CD4-positive, alpha-beta T cell treated with Interleukin-21 for 1 hour (primary cell): ENCODE results near the gene CASZ1.

Experiments used
- DNase-seq: peaks from one replicate; pipeline ENCODE4 v3.0.0-alpha.2; 2020

CASZ1 gene, protein sequence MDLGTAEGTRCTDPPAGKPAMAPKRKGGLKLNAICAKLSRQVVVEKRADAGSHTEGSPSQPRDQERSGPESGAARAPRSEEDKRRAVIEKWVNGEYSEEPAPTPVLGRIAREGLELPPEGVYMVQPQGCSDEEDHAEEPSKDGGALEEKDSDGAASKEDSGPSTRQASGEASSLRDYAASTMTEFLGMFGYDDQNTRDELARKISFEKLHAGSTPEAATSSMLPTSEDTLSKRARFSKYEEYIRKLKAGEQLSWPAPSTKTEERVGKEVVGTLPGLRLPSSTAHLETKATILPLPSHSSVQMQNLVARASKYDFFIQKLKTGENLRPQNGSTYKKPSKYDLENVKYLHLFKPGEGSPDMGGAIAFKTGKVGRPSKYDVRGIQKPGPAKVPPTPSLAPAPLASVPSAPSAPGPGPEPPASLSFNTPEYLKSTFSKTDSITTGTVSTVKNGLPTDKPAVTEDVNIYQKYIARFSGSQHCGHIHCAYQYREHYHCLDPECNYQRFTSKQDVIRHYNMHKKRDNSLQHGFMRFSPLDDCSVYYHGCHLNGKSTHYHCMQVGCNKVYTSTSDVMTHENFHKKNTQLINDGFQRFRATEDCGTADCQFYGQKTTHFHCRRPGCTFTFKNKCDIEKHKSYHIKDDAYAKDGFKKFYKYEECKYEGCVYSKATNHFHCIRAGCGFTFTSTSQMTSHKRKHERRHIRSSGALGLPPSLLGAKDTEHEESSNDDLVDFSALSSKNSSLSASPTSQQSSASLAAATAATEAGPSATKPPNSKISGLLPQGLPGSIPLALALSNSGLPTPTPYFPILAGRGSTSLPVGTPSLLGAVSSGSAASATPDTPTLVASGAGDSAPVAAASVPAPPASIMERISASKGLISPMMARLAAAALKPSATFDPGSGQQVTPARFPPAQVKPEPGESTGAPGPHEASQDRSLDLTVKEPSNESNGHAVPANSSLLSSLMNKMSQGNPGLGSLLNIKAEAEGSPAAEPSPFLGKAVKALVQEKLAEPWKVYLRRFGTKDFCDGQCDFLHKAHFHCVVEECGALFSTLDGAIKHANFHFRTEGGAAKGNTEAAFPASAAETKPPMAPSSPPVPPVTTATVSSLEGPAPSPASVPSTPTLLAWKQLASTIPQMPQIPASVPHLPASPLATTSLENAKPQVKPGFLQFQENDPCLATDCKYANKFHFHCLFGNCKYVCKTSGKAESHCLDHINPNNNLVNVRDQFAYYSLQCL (N-terminal part only)

GRCh38 chr1:10796029-10796944 lies at the start of gene CASZ1:
CASZ1 (minus strand) TSS chr1:10796646; CDS start chr1:10693889, 102,757 bp downstream.
- DNase-seq, result no peak

DNA sequence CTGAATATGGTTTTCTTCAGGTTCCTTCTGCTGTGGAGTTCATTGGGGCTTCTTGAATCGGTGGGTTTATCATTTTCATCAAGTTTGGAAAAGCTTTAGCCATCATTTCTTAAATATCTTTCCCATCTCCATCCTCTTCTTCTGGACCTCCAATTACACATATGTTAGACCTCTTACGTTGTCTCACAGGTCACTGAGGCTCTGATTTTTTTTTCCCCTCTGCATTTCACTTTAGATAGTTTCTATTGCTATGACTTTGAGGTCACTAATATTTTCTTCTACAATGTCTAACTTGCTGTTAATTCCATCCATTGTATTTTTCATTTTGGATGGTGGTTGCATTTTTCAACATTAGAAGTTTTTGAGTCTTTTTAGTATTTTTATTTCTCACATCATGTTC lies 47.3 kb upstream of the CASZ1 start:
- DNase-seq, result no peak

DNA sequence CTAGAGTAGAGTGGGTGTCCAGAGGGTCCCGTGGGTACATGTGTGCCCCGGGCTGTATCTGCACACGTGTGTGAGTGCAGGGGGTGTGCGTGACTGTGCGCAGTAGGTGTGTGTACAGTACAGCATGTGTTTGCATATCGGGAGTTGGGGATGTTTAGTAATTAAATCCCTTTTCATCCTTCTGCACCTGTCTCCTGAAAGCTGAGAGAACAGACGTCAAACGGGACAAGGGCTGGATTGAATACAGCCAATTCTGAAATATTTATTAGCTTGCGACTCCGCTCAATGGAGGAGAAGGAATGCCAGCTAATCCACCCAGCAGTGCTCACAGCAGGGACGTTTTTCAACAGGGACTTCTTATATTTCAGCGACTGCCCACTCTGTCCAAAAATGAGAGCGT lies 44.7 kb upstream of the CASZ1 start:
- DNase-seq, result no peak

GRCh38 chr1:10839188-10839770 lies 42.8 kb upstream of the CASZ1 start:
- DNase-seq, result no peak

GRCh38 chr1:10838541-10838940 lies 42.1 kb upstream of the CASZ1 start:
- DNase-seq, result no peak

GRCh38 chr1:10836726-10837125 lies 40.3 kb upstream of the CASZ1 start:
- no peak for DNase-seq

DNA sequence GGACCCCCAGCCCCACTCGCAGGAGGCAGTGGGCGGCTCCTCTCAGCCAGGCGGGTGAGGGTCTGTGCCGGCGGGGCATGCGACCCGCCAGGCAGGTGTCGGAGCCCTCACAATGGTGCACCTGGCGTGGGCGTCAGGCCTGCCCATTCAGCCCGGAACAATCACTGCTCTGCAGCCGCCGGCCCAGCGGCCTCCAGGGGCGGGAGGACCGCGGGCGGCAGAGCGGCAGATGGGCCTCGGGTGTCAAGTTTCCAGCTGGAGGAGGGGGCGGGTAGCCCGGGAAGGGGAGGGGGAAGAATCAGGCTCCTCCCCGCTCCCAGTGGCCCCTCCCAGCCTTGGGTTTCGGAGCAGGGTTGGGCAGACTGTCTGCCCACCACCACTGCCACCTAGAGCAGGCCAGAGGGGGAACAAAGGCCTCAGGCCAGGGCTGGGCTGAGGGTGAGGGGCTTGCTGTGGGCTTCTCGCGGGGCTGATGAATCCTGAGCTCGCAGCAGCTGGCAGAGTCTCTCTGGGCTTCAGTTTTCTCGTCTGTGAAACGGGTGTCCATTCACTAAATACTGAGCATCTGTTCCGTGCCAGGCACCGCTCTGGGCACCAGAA lies 39.5 kb upstream of the CASZ1 start:
- no peak for DNase-seq

- no peak for DNase-seq
These were observed 39.0 kb upstream of the CASZ1 start for GRCh38 chr1:10835421-10835820.

DNA sequence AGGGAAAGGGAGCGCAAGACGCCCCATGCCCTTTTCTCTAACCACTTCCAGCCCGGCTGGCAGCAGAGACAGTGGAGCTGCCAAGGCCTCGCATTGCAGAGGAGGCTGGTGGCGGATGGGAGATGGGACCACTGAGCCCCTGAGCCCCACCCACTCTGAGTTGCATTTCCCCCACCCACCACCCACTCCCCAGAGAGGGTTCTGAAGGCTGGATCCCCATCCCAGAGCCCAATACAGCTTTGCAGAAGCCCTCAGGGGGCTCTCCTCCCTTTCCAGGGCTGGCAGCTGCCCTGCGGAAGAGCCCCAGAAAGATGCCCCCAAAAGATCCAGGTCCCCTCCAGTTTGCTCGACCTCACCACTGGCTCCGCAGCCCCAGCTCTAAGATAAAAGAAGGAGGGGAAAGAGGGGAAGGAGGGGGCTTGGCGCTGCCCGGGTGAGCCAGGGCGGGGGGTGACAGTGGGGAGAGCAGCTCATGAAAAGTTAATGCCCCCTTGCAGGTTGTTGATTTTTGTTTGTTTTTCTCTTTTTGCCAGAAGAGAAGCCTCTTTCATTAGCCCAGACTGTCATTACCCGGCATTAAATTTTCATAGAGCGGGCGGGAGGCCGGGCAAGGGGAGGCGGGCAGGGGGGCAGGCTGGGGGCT lies 38.4 kb upstream of the CASZ1 start:
- DNase-seq, result no peak

- no peak for DNase-seq
These were observed 37.4 kb upstream of the CASZ1 start for GRCh38 chr1:10833630-10834557.

GRCh38 chr1:10832703-10833102 lies 36.3 kb upstream of the CASZ1 start:
- DNase-seq, result no peak

- no peak for DNase-seq
These were observed 34.7 kb upstream of the CASZ1 start for GRCh38 chr1:10830961-10831668.

GRCh38 chr1:10829965-10830515 lies 33.6 kb upstream of the CASZ1 start:
- DNase-seq, result no peak

DNA sequence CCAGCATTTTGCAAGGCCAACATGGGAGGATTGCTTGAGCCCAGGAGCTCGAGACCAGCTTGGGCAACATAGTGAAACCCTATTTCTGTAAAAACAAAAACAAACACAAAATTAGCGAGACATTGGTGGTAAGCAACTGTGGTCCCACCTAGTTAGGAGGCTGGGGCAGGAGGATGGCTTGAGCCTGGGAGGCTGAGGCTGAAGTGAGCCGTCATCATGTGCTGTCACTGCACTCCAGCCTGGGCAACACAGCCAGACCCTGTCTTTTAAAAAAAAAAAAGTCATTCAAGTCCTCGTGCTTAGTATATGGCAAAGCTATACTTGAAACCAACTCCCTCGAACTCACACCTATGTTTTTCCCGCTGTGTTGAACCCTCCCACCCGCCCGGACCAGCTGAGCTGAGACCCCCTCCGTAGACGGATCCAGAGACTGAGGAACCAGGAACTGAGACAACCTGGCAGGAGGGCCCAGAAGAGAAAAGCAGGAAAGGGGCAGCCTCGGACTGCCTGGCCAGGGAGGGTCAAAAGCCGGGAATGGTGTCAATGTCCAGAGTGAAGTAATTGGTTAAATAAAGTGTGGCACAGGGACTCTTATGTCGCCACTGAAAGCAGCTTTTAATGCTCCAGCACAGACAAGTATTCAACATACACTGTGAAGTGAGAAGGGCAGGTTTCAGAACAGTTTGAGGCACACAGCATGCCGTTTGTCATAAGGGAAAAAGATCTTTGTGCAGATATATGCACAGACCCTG lies 32.8 kb upstream of the CASZ1 start:
- DNase-seq, result no peak

GRCh38 chr1:10827377-10828333 lies 31.2 kb upstream of the CASZ1 start:
- DNase-seq, result no peak

- DNase-seq, result no peak
These were observed 29.1 kb upstream of the CASZ1 start for GRCh38 chr1:10825592-10825991.
